GM20000 (cell line): ENCODE results near the gene PDE11A.

ENCODE experiments used
- DNase-seq: peaks from one replicate; pipeline ENCODE4 v3.0.0; 2012; ENCODE audit warnings: low spot score
- TF ChIP-seq, protein P1 (sequence below): IDR thresholded peaks from 2 replicates; pipeline ENCODE4 v1.5.1; 2012; ENCODE audit warnings: mild to moderate bottlenecking, control low read depth; ENCODE audit errors: extremely low read depth, missing control alignments

Gene PDE11A

DNA sequence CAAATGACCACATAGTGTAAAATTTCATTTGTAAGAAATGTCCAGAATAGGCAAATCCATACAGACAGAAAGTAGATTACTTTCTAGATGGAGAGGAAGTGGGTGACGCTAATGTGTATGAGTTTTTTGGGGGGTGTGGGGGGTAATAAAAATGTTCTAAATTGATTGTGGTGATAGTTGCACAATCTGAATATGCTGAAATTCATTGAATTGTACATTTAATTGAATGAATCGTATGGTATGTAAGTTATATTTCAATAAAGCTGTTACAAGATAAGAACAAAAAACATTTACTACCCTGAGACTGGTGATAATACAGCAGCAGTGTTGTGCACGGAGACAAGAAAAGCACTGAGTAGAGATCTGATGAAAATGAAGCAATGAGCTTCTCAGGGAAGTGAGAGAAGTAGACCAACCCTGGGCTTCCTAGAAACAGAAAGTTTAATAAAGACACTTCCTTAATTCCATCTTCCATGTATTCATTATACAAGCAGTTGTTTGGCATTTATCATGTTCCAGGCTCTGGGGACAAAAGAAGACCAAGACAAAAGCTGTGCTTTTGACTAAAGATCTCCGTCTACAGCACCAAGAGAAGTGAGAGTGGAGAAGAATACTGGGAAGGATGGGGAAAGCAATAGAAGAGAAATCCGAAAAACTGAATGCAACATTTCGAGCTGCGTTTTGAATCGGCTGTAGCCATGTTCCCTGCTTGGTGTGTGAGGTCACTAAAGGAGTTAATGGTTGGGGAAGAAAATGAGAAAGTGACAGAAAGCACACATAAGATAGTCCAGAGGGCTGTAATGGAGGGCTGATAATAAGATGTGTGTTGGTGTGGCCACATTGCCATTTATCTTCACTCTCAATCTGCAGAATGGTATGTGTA, 1.8 kb upstream of the PDE11A start:
- DNase-seq: no peak
- TF ChIP-seq, protein P1, sequence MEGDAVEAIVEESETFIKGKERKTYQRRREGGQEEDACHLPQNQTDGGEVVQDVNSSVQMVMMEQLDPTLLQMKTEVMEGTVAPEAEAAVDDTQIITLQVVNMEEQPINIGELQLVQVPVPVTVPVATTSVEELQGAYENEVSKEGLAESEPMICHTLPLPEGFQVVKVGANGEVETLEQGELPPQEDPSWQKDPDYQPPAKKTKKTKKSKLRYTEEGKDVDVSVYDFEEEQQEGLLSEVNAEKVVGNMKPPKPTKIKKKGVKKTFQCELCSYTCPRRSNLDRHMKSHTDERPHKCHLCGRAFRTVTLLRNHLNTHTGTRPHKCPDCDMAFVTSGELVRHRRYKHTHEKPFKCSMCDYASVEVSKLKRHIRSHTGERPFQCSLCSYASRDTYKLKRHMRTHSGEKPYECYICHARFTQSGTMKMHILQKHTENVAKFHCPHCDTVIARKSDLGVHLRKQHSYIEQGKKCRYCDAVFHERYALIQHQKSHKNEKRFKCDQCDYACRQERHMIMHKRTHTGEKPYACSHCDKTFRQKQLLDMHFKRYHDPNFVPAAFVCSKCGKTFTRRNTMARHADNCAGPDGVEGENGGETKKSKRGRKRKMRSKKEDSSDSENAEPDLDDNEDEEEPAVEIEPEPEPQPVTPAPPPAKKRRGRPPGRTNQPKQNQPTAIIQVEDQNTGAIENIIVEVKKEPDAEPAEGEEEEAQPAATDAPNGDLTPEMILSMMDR: no peak

DNA sequence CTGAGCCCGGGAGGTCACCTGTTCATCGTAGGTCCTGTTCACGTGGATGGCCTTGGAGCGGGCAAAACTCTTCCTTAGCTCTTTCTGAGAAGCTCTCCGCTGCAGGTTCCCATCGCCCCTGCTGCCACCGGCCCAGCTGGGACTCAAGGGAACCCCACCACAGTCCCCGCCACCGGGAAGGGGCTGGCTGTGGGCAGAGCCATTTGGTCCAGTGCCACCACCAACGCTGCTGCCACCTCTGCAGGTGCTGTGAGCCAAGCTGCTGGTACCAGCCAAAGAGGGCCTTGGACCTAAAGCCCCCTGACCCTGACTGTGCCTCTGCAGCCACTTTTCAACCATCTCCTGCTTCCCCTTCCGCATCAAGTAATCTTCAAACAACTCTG, 586 bp downstream of the PDE11A start:
- TF ChIP-seq, protein P1: no peak
- DNase-seq: no peak

DNA sequence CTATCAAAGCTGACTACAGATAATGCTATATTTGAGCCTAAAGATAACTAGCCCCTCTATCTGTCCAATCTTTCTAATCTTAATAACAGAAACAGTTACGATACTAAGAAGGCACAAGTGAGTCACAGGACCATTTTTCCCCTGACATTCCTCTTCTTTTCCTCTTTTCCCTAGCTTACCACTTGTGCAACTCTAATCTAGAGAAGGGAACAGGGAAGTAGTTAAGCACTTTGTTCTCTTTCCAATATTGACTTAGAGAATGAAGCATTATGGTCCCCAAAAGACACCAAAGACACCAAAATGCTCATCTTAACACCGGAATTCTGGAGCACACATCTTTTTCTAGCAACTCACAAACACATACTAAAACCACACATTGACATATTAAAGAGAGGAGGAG, 1.8 kb downstream of the PDE11A start:
- TF ChIP-seq, protein P1: no peak
- no peak for DNase-seq

DNA sequence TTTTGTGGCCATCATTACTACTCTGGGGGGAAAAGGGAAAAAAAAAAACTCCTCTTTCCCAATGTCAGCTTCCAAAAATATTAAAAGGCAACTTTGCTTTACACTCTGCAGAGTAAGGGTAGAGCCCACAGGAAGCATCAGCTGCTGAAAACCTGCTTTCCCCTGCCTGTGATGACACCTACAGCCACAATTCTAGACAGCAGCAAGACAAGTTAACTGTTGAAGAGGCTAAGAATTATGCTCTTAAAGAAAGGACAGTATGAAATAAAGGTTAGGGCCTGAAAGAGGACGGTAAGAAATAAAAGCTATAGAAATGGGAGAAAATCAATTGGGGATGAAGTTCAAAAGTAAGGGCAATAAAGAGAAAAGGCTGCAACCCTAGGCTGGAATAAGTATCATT, 3.0 kb downstream of the PDE11A start:
- TF ChIP-seq, protein P1: no peak
- DNase-seq: no peak

DNA sequence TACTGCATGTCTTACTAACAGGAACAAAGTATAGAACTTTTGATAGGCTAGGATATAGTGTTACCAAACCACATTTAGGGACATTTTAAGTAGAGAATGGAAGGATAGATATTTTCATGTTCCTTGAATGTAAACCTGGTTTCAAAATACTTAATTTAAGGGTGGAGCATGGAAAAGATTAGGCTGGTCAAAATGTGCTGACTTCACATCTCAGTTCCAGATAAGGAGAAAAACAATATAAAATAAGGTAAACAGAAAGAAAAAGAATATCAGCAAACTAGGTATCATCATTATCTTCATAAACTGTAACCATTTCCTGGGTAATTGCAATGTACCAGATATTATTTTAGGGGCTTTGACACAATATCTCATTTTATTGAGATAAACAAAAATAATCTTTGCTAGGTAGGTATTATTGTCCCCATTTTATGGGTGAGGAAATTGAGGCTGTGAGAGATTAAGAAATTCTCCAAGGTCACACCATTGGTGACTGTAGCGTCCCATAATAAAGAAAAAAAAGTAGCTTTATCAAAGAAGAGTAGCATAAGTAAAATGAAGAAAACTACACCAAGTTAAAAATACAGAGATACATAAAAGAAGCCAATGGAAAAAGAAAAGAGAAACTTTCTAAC, 3.6 kb downstream of the PDE11A start:
- TF ChIP-seq, protein P1: no peak
- no peak for DNase-seq

DNA sequence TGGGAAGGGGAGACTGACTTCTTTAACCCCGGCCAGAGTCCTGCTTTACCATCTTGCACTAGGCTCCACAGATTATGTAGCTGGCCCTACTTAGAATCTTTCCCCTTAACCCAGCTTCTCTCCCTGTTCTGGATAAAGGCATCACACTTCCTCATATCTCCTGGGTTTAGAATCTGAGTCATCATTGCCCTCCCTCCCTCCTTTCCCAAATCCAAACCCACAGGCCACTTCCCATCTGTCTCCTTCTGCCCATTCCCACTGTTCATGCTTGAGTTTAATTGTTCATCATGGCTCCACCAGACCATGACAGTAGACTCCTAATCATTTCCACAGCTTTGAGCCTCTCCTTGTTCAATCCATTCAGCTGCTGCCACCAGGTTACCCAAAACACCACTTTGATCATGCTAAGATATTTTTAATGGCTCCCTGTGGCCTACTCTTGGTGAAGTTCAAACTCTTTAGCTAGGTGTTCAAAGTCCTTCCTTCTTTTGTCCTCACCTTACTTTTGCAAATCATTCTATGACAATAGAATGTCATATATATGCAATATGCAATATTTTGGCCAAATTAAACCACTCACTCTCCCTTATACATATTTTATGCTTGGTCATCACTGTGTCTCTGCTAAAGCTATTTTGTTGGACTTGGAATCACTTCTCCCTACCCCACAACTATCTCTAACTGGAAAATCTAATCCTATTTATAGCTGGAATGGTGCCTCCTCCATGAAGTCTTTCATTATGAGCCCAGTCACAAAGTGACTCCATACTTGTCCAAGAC, 5.5 kb downstream of the PDE11A start:
- TF ChIP-seq, protein P1: no peak
- DNase-seq: no peak

DNA sequence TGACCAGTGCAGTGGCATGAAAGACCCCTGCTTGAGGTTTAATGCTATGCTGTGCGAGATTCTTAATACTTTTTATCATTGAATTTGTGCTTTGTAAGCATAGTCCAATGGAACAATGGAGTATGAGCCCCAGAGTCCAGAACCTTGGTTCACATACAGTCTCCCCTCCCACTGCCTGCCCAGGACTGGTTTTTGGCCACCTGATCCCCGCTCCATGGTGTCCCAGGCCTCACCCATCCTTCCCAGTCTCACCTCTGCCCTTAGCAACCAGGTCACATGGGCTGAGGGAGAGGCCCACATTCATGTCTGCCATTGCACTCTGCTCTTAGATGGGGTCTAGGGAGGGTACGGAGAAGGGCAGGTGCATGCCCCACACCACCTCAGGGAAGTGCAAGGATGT, 6.3 kb downstream of the PDE11A start:
- TF ChIP-seq, protein P1: no peak
- no peak for DNase-seq
